HG02763 (cell line): ENCODE results near the gene ADGRG6.

Source experiments
- ATAC-seq: cut with Tn5 transposase; IDR thresholded peaks from one replicate; pipeline ENCODE4 v1.9.1; 2021; ENCODE audit warnings: mild to moderate bottlenecking, moderate library complexity; ENCODE audit not compliant: unreplicated experiment

The ADGRG6 gene

GRCh38 chr6:142470421-142470820 is 168.6 kb downstream of the ADGRG6 start:
- ATAC-seq, result no peak

DNA sequence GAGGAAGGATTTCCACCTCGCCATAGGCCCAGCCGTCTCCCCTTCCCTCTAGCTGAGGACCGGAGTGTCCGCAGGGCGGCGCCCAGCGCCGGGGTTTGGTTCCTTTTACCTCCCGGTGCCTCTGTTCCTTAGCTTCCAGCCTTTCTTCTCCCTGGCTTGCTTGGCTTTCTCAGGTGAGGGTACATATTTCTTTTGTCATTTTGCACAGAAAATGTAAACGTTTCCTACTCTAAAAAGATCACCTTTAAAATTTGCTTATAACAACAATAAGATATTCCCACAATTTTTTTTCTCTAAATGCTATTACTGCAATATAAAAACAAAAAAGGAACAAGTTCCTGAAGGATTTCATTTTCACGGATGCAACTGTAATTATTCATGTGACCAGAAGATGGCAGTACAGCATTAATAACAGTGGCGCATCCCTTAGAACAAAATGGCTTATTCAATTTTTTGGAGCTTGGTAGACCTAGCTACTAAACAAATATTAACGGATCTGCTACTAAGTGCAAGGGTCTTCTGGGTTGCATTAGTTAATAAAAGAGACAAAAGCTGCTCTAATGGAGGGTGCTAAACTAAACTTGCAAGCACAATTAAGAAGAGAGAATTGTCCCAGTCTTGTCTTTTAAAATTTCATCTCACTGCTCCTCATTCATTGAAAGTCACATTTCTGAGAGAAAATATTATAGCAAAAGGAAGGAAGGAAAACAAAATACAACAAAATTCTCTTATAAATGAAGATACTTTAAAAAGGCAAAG is 172.9 kb downstream of the ADGRG6 start:
- ATAC-seq, result no peak

GRCh38 chr6:142476452-142476851 is 174.6 kb downstream of the ADGRG6 start:
- ATAC-seq, result no peak

DNA sequence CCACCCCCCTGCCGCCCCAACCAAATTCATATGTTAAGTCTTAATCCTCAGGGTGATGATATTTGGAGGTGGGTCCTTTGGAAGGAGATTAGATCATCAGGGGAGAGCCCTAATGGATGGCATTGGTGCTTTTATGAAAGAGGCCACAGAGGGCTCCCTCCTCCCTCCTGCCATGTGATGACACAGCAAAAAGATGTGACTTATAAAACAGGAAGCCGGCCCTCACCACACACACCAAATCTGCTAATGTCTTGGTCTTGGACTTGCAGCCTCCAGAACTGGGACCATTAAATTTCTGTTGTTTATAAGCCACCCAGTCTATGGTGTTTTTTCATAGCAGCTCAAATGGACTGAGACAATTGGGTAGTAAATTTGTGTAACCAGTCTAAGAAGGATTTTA is 176.3 kb downstream of the ADGRG6 start:
- ATAC-seq, result no peak

- ATAC-seq, result no peak
Measured at GRCh38 chr6:142481466-142481865, 179.7 kb downstream of the ADGRG6 start.

GRCh38 chr6:142482249-142482648 is 180.4 kb downstream of the ADGRG6 start:
- ATAC-seq, result no peak

DNA sequence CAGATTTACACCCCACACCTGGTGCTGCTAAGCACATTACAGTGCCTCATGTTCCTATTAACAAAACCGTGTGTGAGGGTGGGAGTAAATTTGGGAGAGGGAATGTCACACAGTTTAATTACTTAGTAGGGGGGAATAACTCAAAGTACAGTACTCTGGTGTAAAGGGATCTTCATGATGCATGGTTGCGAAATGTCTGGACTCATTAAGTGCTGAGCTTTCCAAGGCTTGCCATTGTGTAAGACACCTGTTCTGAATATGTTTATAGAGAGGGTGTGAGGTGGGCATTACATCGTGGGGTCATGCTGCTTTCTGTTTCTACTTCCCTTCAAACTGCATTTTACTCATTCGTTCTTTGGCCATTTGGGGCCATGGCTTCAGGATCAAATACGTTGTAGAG is 181.2 kb downstream of the ADGRG6 start:
- ATAC-seq, result no peak

GRCh38 chr6:142485256-142485655 is 183.4 kb downstream of the ADGRG6 start:
- ATAC-seq, result no peak

DNA sequence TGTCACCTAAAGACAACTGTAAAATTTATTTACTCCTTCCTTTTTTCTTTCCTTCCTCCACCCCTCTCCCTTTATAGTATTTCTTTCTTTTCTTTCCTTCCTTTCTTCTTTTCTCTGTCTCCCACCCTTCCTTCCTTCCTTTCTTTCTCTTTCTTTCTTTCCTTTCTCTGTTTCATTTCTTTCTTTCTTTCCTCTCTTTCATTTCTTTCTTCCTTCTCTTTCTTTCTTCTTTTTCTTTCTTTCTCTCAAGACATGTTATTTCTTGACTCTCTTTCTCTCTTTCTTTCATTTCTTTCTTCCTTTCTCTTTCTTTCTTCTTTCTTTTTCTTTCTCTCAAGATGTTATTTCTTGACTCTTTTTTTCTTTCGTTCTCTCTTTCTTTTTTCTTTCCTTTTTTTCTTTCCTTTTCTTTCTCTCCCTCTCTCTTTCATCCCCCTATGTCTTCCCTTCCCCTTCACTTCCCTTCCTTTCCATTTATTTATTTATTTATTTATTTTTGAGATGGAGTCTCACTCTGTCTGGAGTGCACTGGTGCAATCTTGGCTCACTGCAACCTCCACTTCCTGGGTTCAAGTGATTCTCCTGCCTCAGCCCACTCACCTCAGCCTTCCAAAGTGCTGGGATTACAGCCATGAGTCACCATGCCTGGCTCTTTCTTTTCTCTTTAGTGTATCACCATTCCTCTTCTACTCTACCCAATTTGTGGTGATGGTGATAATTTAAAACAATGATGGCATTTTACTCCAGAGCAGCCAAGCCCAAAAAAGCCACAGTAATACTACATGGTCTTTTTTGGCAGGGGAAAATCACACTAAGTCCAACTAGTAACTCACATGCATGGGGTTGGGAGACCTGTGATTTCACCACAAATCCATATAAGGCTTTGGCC is 188.2 kb downstream of the ADGRG6 start:
- ATAC-seq, result no peak
